Mammary microvascular endothelial cell (primary cell): ENCODE data around the gene IL10RA. TPM values are rescaled to one million over a fixed set of nuclear protein-coding genes. Genes with fewer than 3 reads are reported as not detected.

ENCODE experiments used
- total RNA-seq: library from RNA; depleted of rRNA; stranded (reverse); fragments of >200 nt; gene quantifications from 2 replicates; pipeline ENCODE4 v1.2.3, GENCODE V29; 2015

Gene IL10RA
- total RNA-seq: 0.54 TPM in 1 of 2 replicates, not detected in the other

GRCh38 chr11:117985953-117986887 is at the start of gene IL10RA:
Gene IL10RA, plus strand, starts transcription at chr11:117986394. Its CDS starts 74 bp downstream, at chr11:117986468.

Other genes starting within 250 kb of the IL10RA start
- not detected in 2 replicates for gene DSCAML1, start 189.2 kb upstream of the IL10RA start, total RNA-seq
- 0.30 TPM in 1 of 2 replicates, not detected in the other for gene FXYD2, start 161.7 kb upstream of the IL10RA start, total RNA-seq
- 0.30 TPM in 1 of 2 replicates, not detected in the other for gene FXYD6, start 109.7 kb upstream of the IL10RA start, total RNA-seq
- not detected in 2 replicates for gene TMPRSS13, start 57.0 kb upstream of the IL10RA start, total RNA-seq
- gene TMPRSS4, start 90.7 kb downstream of the IL10RA start, total RNA-seq: not detected in 2 replicates
- not detected in 2 replicates for gene SMIM35, start 100.6 kb downstream of the IL10RA start, total RNA-seq
- gene SCN4B, start 166.4 kb downstream of the IL10RA start, total RNA-seq: not detected in 2 replicates
- not detected in 2 replicates for gene SCN2B, start 190.2 kb downstream of the IL10RA start, total RNA-seq
- not detected in 2 replicates for gene JAML, start 238.6 kb downstream of the IL10RA start, total RNA-seq